Measurements from ENCODE around the gene ZC3H4.

The ZC3H4 gene

GRCh38 chr19:47018923-47019322, 94.7 kb downstream of the ZC3H4 start:
- DNase-seq: no peak
